HG03064 (cell line): ENCODE data around the gene SF3B1.
"Not testable (repeated sequence)": the region's sequence is repeated elsewhere in the genome, so short reads cannot be mapped to it uniquely, and the experiment has no call there.

Experiments used
- ATAC-seq: cut with Tn5 transposase; IDR thresholded peaks from one replicate; pipeline ENCODE4 v1.9.1; 2021; ENCODE audit warnings: low read depth; ENCODE audit not compliant: unreplicated experiment

Gene SF3B1

GRCh38 chr2:197437380-197437779, 2.6 kb upstream of the SF3B1 start:
- no peak for ATAC-seq

GRCh38 chr2:197435598-197436420, 981 bp upstream of the SF3B1 start:
- ATAC-seq: peak; percentile 1

- no peak for ATAC-seq
Observed at GRCh38 chr2:197433780-197434438, 919 bp downstream of the SF3B1 start.

DNA sequence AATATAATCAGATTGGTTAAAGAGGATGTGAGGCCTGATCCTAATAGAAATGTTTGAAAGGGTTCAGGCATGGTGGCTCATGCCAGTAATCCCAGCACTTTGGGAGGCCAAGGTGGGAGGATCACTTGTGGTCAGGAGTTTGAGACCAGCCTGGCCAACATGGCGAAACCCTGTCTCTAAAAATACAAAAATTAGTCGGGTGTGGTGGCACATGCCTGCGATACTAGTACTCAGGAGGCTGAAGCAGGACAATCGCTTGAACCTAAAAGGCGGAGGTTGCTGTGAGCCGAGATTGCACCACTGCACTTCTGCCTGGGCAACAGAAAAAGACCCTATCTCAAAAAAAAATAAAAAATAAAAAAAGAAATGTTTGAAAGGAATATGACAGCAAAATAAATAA, 2.3 kb downstream of the SF3B1 start:
- not testable (repeated sequence) for ATAC-seq

DNA sequence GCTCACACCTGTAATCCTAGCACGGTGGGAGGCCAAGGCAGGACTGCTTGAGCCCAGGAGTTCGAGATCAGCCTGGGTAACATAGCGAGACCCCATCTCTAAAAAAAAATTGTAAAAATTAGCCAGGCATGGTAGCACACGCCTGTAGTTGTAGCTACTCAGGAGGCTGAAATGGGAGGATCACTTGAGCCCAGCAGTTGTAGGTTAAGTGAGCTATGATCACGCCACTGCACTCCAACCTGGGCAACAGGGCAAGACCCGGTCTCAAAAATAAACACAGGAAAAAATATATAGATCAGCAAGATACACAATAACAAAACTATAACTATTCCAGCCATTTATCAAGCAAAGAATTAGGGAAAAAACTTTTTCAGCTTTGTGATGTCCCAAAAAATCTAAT, 3.0 kb downstream of the SF3B1 start:
- no peak for ATAC-seq

- ATAC-seq: no peak
Observed at GRCh38 chr2:197427986-197428385, 6.8 kb downstream of the SF3B1 start.

DNA sequence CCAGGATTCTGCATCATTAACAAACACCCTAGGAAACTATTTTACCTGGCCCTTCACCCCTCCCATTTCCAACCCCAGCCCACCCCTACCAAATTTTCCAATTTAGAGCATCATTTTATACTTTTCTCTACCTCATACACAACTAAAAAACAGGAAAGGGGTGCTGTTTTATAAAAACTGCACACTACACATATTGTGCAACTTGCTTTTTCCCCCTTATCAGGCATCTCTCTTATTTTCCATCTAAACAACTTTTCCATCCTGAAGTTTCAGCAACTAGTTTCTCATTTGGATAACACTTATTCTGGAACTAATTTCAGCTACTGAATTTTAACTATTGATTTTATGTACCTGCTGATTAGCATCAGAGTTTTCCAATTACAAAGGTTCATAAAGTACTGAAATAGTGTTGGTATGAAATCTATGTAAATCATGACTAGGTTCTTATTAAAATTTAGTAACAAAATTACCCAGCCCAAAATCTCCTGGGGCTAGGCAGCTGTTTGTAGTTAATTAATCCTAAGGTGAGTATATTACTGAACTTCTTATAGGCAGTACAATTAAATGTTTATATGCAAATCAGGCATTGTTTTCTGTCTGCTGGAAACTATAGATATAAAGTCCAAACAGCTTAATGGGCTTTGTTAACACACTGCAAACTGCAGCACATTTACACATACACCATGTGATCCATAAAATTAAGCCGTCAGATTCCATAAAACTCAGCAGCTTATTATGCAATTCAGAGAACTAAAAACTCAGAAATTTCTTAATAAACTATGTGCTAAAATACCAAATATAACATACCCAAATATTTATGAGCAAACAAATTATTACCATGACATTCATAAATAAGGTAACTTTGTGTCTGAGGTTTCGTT, 7.9 kb downstream of the SF3B1 start:
- no peak for ATAC-seq

DNA sequence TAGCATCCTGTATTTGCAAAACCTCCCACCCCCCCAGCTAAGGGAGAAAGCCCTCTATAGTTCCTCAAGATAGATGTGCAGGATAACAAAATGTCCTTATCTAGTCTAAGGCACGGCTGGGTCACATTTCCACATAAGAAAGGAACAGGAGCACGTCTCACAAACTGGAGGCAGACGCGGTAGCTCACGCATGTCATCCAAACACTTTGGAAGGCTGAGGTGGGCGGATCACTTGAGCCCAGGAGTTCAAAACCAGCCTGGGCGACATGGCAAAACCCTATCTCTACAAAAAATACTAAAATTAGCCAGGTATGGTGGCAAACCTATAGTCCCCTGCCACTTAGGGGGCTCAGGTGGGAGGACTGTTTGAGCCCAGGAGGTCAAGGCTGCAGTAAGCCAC, 9.3 kb downstream of the SF3B1 start:
- no peak for ATAC-seq

DNA sequence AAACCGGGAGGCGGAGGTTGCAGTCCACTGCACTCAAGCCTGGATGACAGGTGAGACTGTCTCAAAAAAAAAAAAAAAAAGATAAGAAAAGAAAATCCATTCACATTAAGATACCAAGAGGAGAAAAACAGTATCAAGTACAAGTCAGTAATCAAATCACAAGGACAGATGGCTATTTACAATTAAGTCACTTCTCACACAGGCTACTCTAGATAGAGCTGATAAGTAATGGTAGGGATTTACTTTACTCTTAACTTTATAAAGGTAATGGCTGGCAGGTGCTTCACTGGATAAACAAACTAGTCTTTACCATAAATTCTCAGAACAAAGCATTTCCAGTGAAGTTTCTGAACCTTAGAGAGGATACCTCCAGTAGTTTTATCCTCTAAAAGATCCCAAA, 11.5 kb downstream of the SF3B1 start:
- ATAC-seq: no peak

DNA sequence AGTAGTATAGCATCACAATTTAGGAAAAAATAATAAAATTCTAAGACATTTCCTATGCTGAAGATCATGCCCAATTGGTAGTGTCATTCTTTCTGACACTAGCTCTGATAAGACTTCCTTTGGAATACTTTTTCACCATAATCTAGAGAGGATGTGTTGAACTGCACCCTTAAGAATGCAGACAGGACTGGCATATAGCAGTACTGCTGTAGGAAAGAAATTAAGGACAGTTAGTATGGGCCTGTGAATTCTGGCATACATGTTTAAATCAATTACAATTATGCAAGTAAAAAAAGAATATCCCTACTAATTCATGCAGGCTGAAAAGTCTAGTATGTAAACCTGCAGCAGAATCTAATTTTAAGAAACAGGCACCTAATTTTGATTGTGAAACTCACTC, 15.4 kb downstream of the SF3B1 start:
- no peak for ATAC-seq

GRCh38 chr2:197416268-197416667, 18.6 kb downstream of the SF3B1 start:
- no peak for ATAC-seq

GRCh38 chr2:197414515-197414914, 20.3 kb downstream of the SF3B1 start:
- ATAC-seq: no peak

DNA sequence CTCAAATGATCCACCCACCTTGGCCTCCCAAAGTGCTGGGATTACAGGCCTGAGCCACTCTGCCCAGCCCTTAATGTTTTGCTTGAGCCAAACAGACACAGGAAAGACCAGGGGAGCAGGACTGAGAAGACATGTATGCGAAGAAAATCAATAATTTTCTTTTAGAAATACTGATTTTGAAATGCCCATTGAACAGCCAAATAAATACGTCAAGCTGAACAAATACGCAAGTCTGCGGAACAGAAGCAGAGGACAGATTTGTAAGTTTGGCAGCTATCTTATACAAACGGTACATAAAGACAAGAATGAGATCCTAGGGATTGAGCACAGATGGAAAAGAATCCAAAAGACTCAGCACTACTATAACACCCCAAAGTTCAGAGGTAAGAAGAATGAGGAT, 20.8 kb downstream of the SF3B1 start:
- ATAC-seq: no peak

GRCh38 chr2:197405582-197405981, 29.2 kb downstream of the SF3B1 start:
- ATAC-seq: no peak

DNA sequence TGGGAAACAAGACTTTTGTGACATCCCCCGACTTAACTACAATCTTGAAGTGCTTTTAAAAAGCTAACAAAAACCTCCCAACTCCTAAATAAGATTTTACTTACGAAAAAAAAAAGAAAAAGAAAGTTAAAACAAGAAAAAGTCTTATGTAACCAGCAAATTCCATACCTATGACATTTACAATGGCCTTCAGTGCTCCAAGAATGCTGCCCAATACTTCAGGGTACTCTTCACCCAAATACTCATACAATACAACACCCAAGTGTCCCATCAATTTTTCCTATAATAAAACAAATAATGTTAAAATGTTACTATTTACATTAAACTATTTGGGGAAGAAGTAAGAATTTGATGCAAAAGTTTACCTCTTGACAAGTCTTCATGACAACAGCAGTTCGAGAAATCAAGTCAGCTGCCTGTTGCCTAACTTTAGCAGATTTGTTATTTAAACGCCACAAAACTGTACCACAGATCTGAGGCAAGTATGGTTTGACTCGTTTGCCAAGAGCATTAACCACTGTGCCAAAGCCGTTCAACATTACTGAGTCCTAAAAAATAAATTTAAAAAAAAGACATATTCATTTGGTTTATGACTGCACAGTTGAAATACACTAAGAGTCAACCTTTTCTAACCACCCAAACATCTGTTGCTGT, 34.8 kb downstream of the SF3B1 start:
- ATAC-seq: no peak

GRCh38 chr2:197398913-197399312, 35.9 kb downstream of the SF3B1 start:
- ATAC-seq: no peak

DNA sequence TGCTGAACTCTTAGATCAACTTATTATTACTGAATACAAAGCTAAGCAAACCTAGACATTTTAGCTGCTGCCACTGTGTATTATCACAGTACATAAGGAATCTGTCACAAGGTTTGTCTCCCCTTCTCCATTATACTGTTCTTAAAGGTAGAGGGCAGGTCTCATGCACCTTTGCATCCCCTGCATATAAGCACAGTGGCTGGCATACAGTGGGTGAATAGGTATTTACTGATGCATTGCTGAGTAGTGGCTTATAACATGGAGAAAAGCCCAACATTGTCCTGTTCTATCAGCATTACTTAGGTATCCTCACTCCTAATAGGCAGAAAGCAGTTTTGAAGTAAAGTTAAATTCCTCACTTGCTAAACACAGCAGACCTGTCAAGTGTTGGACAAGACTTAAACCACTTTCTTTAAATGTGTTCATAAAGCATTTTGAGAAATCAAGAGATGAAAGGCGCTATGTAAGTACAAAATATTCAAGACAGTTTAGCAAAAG, 43.6 kb downstream of the SF3B1 start:
- ATAC-seq: no peak

DNA sequence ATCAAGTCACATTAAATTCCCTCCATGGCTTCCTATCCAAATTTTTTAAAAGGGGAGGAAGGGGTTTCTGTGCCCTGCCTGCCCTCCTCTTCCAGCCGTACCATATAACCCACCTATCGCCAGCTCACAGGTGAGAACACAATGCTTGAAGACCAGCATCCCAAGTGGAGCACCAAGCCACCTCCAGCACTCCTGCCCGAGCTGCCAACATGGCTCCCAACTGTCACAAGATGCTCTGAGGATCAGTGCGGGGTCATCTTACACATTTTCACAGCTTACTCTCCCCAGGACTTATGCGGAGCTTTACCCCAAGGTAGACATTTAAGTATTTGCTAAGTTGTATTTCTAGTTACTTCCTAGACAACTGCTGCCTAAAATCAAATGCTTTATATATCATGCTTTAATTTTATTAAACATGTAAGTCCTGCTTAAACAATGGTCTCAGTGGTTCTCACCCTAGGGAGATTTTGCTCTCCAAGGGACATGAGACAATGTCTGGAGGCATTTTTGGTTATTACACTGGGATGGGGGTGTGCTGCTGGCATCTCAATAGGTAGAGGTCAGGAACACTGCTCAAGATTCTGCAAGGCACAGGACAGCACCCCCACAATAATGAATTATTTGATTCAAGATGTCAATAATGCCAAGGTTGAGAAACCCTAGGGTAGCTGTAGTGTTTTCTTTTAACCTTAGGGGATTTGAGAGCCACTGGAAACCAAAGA, 45.8 kb downstream of the SF3B1 start:
- no peak for ATAC-seq

DNA sequence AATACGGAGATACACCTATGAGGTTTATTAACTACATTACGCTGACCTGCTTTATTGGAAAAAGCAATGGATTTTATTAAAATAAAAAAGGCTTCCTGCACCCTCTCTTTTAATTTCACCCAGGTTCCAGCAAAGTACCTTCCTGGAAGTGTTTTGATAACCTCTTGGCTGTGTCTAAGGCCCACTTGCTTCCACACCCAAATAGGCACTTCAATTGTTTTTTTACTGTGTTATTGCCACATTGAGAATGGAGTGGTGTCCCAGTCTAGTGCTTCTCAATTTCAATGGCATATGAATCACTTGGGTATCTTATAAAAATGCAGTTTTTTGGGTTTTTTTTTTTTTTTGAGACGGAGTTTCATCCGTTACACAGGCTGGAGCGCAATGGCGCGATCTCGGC, 47.6 kb downstream of the SF3B1 start:
- ATAC-seq: no peak

DNA sequence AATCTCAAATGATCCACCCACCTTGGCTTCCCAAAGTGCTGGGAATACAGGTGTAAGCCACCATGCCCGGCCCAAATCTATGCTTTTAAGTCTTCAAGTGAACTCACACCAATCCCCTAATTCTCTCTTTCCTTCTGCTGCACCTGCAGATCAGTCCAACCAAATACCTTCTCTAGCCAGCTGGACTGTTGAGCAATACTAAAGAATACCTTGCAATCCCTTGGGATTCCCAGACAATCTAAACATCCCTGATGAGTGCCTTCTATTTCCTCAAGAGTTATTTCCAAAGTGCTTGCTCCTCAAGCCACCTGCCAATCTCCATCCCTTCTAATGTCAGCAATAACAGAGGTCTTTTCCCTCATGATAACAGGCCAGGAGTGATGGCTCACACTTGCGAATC, 48.6 kb downstream of the SF3B1 start:
- no peak for ATAC-seq
